Calu3 (cell line): ENCODE data around the gene PPP2R2B. TPM values are rescaled to one million over a fixed set of nuclear protein-coding genes. Genes with fewer than 3 reads are reported as not detected.

Experiments used
- BruUV-seq: library from RNA; stranded (reverse); fragments of 400-500 nt; replicated peaks from 2 replicates; lab custom pipeline; 2021; lab: Mats Ljungman, UMichigan
- CTCF ChIA-PET: fragments of 300-600 bp; sonication (Branson Sonifier 250); formaldehyde crosslinking; loops from one replicate; lab custom pipeline; 2022; ENCODE audit warnings: antibody characterized with exemption; lab: Charles Lee
- DNase-seq: peaks from one replicate; pipeline ENCODE4 v3.0.0; 2022
- H3K27ac Mint-ChIP-seq: one replicate; pipeline ENCODE4 v1.8.0; 2022; ENCODE audit warnings: mixed read lengths; ENCODE audit not compliant: unreplicated experiment
- H3K27me3 Mint-ChIP-seq: one replicate; pipeline ENCODE4 v1.8.0; 2022; ENCODE audit warnings: mixed read lengths; ENCODE audit not compliant: unreplicated experiment
- H3K36me3 Mint-ChIP-seq: one replicate; pipeline ENCODE4 v1.8.0; 2022; ENCODE audit warnings: mild to moderate bottlenecking, moderate library complexity, mixed read lengths; ENCODE audit not compliant: insufficient read depth, unreplicated experiment
- H3K4me1 Mint-ChIP-seq: one replicate; pipeline ENCODE4 v1.8.0; 2022; ENCODE audit warnings: mild to moderate bottlenecking, low read depth, mixed read lengths; ENCODE audit not compliant: unreplicated experiment
- H3K4me3 Mint-ChIP-seq: one replicate; pipeline ENCODE4 v1.8.0; 2022; ENCODE audit warnings: mild to moderate bottlenecking, low read depth, moderate library complexity, mixed read lengths; ENCODE audit not compliant: unreplicated experiment
- H3K9me3 Mint-ChIP-seq: one replicate; pipeline ENCODE4 v1.8.0; 2022; ENCODE audit warnings: low read depth, mixed read lengths; ENCODE audit not compliant: unreplicated experiment
- intact Hi-C: fragments of 100-400 bp; cut with micrococcal nuclease; formaldehyde crosslinking; loops from one replicate; pipeline ENCODE4 v1.10.0; 2022; ENCODE audit not compliant: unreplicated experiment
- total RNA-seq: library from RNA; stranded (reverse); gene quantifications from 2 replicates; pipeline ENCODE4 v1.2.3, GENCODE V29; 2022
- TF ChIP-seq, protein P1 (sequence below): fragments of 200-600 bp; IDR thresholded peaks from one replicate; pipeline ENCODE4 v1.8.0; 2022; ENCODE audit warnings: antibody characterized with exemption; ENCODE audit not compliant: unreplicated experiment

The PPP2R2B gene
- total RNA-seq, 1 experiment from 2014 or later = not detected

GRCh38 chr5:146722361-146722779 is 156.2 kb downstream of the PPP2R2B start:
- CTCF ChIA-PET = interaction anchor here (1.1 kb wide), 1 partner anchor 9 kb away, joined by 4 read pairs; no protein-coding TSS in a partner anchor
- Mint-ChIP-seq H3K4me3 (no peak overlapping the region), H3K9me3 (peaks cover 3% of the 10 kb centered on the region), H3K27ac (no peak overlapping the region), H3K36me3 (no peaks in the 10 kb centered on the region), H3K4me1 (no peaks in the 10 kb centered on the region), H3K27me3 (no peaks in the 10 kb centered on the region)
- no TSS peak for BruUV-seq
- intact Hi-C loops = no loop called here
- no peak for DNase-seq
- TF ChIP-seq, protein P1, sequence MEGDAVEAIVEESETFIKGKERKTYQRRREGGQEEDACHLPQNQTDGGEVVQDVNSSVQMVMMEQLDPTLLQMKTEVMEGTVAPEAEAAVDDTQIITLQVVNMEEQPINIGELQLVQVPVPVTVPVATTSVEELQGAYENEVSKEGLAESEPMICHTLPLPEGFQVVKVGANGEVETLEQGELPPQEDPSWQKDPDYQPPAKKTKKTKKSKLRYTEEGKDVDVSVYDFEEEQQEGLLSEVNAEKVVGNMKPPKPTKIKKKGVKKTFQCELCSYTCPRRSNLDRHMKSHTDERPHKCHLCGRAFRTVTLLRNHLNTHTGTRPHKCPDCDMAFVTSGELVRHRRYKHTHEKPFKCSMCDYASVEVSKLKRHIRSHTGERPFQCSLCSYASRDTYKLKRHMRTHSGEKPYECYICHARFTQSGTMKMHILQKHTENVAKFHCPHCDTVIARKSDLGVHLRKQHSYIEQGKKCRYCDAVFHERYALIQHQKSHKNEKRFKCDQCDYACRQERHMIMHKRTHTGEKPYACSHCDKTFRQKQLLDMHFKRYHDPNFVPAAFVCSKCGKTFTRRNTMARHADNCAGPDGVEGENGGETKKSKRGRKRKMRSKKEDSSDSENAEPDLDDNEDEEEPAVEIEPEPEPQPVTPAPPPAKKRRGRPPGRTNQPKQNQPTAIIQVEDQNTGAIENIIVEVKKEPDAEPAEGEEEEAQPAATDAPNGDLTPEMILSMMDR = no peak

GRCh38 chr5:146721073-146721815 is 157.3 kb downstream of the PPP2R2B start:
- peaks cover 3% of the 10 kb centered on the region for H3K9me3 Mint-ChIP-seq
- no peaks in the 10 kb centered on the region for H3K36me3 Mint-ChIP-seq
- TF ChIP-seq, protein P1 = no peak
- H3K4me3 Mint-ChIP-seq = no peak overlapping the region
- DNase-seq = no peak
- CTCF ChIA-PET = no interaction called here
- H3K27ac Mint-ChIP-seq = no peak overlapping the region
- no peaks in the 10 kb centered on the region for H3K27me3 Mint-ChIP-seq
- no TSS peak for BruUV-seq
- intact Hi-C loops = no loop called here
- peaks cover 7% of the 10 kb centered on the region for H3K4me1 Mint-ChIP-seq

- BruUV-seq = no TSS peak
- Mint-ChIP-seq H3K27ac (no peak overlapping the region), H3K9me3 (peaks cover 3% of the 10 kb centered on the region), H3K4me1 (peaks cover 8% of the 10 kb centered on the region), H3K27me3 (no peaks in the 10 kb centered on the region), H3K4me3 (no peak overlapping the region), H3K36me3 (no peaks in the 10 kb centered on the region)
- TF ChIP-seq, protein P1 = no peak
- DNase-seq = no peak
- intact Hi-C loops = no loop called here
- CTCF ChIA-PET = interaction anchor here (0.8 kb wide), 1 partner anchor 24 kb away, joined by 3 read pairs; no protein-coding TSS in a partner anchor
These were observed 158.4 kb downstream of the PPP2R2B start for GRCh38 chr5:146720107-146720506.

- CTCF ChIA-PET = interaction anchor here (0.8 to 1.1 kb wide), 2 partner anchors 25 to 226 kb away, joined by 3 to 4 read pairs; no protein-coding TSS in a partner anchor
- Mint-ChIP-seq H3K4me3 (no peak overlapping the region), H3K9me3 (peaks cover 3% of the 10 kb centered on the region), H3K4me1 (peaks cover 8% of the 10 kb centered on the region), H3K36me3 (no peaks in the 10 kb centered on the region), H3K27ac (no peak overlapping the region), H3K27me3 (no peaks in the 10 kb centered on the region)
- no peak for DNase-seq
- intact Hi-C loops = no loop called here
- BruUV-seq = no TSS peak
- TF ChIP-seq, protein P1 = no peak
These were observed 159.4 kb downstream of the PPP2R2B start for GRCh38 chr5:146719179-146719578.
